Forelimb muscle (tissue), 1 donor: ENCODE measurements around the gene SRL. TPM values are rescaled to one million over a fixed set of nuclear protein-coding genes. Genes with fewer than 3 reads are reported as not detected.
"Not testable (repeated sequence)": the region's sequence is repeated elsewhere in the genome, so short reads cannot be mapped to it uniquely, and the experiment has no call there.

Experiments
- DNase-seq: peaks from one replicate; pipeline ENCODE4 v3.0.0-alpha.2; 2013; ENCODE audit warnings: low read depth
- polyA plus RNA-seq: library from polyadenylated mRNA; unstranded; fragments of 120-200 nt; gene quantifications from one replicate; pipeline ENCODE4 v1.2.1, GENCODE V29; 2013; ENCODE audit not compliant: insufficient read length

Gene SRL
- polyA plus RNA-seq, 1 donor = 694 TPM

DNA sequence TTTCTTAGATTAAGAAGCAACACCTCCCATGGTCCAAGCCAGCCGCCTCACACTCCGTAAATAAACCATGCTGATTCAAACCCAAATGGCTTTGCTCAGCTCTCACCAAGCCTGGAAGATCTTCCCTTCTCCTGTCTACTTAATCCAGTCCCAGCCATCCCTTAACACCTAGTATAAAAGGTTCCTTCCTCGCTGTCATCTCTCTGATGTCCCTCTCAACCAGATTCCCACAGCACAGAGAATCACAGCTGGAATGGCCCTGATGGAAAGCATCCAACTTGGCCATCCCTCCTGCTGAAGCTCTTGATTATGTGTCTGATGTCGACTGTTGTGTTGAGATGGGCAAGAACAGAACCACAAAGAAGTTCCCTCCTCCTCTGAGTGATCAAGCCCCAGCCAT, 75.1 kb downstream of the SRL start:
- no peak for DNase-seq

DNA sequence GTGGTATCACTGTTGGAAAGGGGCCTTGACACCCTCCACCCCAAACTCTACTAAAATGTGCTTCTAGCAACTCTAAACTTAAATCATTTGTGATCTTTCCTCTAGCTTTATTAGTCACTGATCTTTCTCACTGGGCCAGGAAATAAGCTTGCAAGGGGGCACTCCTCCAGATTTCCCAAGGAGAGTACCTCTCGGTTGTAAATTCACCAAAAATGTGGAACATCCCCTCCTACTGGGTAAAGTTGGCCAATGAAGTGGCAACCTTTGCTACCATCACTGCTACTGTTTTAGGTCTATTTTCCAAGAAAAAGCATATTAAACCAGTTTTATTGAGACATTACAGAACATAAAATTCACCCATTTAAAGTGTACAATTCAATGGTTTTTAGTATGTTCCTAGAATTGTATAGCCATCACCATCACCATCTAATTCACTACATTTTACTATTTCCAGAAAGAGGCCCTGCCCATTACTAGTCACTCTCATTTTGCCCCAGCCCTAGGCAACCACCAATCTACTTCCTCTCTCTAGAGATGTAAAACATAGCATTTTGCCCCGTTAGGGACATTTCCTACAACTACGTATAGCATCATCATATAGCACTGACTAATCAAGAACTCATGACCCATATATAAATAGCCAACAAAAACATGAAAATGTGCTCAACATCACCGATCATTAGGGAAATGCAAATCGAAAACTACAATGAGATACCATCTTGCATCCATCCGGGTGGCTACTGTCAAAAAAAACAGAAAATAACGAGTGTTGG, 81.0 kb downstream of the SRL start:
- no peak for DNase-seq

DNA sequence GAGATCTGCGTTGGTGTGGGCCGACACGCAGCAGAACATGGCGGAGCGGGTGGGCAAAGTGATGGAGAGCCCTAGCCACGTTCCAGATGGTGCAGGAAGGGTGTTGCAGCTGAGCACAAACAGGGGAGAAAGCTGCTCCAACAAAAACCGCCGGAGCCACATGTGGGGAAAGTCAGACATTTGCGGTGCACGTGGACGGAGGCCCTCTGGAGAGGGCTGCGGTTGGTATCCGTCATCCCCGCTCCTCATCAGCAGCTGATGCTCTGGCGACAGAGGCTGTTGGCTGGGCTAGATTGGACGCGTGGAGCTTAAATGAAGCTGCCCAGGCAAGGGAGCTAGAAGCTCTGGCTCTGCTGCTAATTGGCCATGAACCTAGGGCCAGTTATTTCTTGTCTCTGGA, 82.2 kb downstream of the SRL start:
- no peak for DNase-seq

DNA sequence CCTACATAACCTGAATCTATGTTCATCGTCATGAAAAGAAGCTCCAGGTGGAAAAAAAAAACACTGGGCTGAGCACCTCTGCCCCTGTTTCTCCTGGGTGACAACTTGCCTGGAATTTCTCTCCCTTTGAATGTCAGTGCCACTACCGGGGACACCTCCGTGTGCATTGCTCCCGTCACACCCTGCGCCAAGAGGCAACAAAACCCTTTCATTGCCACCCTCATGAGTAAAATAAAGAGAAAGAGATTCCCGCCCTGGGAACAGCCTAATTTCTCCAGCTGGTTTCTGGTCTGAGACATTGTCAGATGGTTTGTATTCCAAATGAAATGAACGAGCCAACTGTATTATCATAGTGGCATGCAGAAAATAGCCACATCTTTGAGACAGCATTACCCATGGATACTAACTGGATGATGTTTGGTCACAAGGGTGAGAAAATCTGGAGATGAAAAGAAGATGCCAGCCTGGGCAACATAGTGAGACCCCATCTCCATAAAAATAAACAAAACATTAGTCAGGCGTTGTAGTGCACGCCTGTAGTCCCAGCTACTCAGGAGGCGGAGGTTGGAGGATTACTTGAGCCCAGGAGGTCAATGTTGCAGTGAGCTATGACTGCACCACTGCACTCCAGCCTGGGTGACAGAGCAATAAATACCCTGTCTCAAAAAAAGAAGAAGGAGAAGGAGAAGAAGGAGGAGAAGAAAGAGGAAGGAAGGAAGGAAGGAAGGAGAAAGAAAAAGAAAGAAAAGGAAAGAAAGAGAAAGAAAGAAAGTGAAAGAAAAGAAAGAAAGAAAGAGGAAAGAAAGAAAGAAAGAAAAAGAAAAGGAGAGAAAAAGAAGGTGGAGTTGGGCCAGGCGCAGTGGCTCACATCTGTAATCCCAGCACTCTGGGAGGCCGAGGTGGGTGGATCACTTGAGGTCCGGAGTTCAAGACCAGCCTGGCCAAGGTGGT, 83.5 kb downstream of the SRL start:
- DNase-seq = no peak

DNA sequence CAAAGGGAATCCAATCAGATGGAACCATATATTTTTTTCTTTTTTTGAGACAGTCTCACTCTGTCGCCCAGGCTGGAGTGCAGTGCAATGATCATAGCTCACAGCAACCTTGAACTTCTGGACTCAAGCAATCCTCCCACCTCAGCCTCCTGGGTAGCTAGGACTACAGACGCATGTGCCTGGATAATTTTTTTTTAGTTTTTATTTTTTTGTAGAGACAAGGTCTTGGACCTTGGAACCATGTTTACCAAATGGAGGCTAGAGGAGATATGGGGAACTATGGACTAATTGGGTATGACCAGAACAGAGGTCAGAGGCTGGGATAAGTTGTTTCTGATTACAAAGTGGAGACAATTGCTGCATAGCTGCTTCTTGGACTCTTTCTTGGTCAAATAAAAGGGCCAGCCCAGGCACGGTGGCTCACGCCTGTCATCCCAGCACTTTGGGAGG, 84.5 kb downstream of the SRL start:
- no peak for DNase-seq

DNA sequence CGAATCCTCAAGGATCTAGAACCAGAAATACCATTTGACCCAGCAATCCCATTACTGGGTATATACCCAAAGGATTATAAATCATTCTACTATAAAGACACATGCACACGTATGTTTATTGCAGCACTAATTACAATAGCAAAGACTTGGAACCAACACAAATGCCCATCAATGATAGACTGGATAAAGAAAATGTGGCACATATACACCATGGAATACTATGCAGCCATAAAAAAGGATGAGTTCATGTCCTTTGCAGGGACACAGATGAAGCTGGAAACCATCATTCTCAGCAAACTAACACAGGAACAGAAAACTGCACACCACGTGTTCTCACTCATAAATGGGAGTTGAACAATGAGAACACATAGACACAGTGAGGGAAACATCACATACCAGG, 85.4 kb downstream of the SRL start:
- not testable (repeated sequence) for DNase-seq

DNA sequence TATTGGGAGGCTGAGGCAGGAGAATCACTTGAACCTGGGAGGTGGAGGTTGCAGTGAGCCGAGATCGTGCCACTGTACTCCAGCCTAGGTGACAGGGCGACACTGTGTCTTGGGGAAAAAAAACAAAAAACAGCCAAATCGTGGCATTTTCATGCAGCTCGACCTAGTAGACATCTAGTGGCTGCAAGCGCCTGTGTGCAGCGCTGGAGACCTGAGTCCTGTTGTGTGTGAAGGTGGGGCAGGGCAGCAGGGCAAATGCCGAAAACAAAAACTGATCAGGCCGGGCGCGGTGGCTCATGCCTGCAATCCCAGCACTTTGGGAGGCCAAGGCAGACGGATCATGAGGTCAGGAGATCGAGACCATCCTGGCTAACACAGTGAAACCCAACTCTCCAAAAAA, 88.5 kb downstream of the SRL start:
- not testable (repeated sequence) for DNase-seq

DNA sequence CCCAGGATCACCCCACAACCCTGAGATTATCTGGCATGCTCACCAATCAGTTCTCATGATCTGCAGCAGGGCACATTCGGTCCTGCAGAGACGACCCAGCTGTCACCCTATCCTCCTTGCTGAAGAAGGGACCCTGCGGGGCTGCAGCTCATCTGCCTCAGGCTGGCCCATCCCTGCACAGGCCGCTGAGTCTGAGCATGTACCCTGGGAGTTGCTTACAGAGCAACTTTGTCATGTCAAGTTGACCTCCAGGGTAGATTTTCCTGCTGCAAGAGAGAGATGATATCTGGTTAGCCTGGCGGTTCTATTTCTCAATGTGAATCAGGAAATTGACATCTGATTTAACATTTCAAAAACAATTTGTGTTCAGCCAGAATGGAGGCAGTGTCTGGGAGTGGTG, 89.6 kb downstream of the SRL start:
- DNase-seq = no peak

DNA sequence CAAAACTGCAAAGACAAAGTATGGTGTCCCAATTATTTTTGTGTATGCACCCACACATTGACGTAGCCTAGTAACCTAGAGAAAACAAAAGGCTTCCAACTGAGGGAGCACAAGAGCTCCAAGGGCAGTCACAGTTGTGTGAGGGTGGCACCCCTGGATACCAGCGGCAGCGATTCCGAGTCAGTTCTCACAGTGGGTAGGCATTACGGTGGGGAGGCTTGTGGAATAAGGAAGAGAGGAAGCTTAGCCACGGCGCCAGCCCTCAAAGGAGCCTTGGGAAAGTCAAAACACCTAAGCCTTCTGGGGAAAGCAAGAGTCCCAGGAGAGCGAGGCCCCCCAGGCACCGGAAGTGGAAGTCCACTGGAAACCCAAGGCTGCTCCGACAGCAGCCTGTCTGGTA, 94.6 kb downstream of the SRL start:
- DNase-seq = no peak

DNA sequence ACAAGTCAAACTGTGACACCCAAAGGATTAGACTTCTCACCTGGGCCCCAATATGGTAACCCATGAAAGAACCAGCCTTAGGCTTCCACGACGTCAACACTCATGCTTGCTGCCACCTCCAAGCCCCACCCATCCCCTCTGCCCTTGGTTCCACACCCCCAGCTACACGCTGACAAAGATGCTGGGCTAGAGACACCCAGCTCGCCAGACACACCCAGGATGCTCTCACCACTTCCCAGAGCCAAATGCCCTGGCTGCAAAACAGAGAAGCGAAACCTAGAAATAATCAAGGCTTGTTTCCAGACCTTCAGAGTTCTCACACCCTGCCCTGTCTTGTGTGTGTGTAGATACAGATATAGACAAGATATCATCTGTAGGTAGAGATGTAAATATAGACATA, 99.6 kb downstream of the SRL start:
- DNase-seq = no peak

DNA sequence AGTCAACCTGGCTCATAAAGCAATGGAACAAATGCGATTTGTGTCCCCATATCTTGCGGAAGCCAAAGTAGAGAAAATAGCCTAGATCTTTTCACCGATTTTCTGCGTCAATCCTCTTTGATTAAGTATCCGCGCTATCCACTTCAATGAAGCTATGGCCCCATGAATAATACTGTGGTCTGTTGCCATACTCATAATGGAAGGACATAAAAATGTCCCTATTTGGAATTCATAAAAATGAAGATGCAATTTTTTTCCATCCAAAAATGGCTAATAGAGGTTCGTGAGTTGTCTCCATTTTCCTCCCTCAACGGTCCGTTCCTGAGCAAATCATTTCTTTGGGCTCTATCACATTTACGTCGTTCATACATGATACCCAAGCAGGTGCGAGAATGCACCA, 100.3 kb downstream of the SRL start:
- DNase-seq = no peak

DNA sequence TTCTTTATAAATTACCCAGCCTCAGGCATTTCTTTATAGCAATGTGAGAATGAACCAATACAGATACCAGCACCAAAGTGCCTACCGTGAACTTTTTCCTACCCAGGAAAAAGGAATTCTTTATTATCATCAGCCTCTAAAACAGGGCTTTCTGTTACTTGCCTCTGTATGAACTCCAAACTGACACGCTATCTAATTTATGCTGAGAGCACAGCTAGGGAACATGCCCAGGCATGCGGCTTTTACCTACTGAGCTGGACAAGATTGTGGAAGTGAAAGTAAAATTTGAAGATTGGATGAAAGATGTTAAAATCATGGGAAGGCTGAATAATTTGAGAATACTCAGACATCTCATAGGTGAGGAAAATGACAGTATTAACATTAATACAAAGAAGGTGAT, 101.2 kb downstream of the SRL start:
- no peak for DNase-seq

DNA sequence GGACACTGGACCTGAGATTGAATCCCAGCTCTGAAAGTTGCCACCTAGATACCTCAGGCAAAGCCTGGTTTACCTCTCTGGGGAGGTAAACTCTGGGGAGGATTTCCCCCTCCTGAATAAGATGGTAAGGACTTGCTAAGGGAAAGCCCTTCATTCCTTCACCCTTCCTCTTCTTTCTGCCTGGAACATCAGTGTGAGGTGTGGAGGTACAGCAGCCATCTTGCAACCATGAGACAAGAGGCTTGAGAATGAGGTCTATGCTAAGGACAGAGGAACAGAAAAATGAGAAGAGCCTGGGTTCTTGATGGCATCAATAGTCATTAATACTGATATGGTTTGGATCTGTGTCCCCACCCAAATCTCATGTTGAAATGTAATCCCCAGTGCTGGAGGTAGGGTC, 101.9 kb downstream of the SRL start:
- DNase-seq = no peak

Other genes starting within 250 kb of the SRL start
- gene ADCY9, start 125.6 kb downstream of the SRL start, polyA plus RNA-seq = 14.3 TPM
- 11.1 TPM for gene TFAP4, start 30.9 kb upstream of the SRL start, polyA plus RNA-seq
- gene GLIS2, start 74.0 kb upstream of the SRL start, polyA plus RNA-seq = 22.9 TPM
- gene PAM16, start 109.2 kb upstream of the SRL start, polyA plus RNA-seq = 25.4 TPM
- 13.7 TPM for gene VASN, start 129.8 kb upstream of the SRL start, polyA plus RNA-seq
- gene CORO7, start 174.5 kb upstream of the SRL start, polyA plus RNA-seq = 19.4 TPM
- 29.6 TPM for gene DNAJA3, start 183.8 kb upstream of the SRL start, polyA plus RNA-seq
- gene NMRAL1, start 232.5 kb upstream of the SRL start, polyA plus RNA-seq = 13.2 TPM
- gene HMOX2, start 234.3 kb upstream of the SRL start, polyA plus RNA-seq = 36.2 TPM